Activated T-cell treated with anti-CD3 and anti-CD28 coated beads, Interleukin-2, amount 50 U/mL, for 4 hours (primary cell): ENCODE results near the gene OR5J2. TPM values are rescaled to one million over a fixed set of nuclear protein-coding genes. Genes with fewer than 3 reads are reported as not detected.

Source experiments
- total RNA-seq, 3 donors: library from RNA; stranded (reverse); gene quantifications; one replicate each; pipeline ENCODE4 v1.2.1, GENCODE V29; 2021

The OR5J2 gene
- total RNA-seq, 3 donors from 2014 or later, result not detected

Other genes with a start within 250 kb of the OR5J2 start
- not detected for gene OR5I1, start 240.2 kb upstream of the OR5J2 start, total RNA-seq
- gene OR10AG1, start 206.7 kb upstream of the OR5J2 start, total RNA-seq, result not detected
- gene OR5F1, start 182.0 kb upstream of the OR5J2 start, total RNA-seq, result not detected
- gene OR5AS1, start 149.0 kb upstream of the OR5J2 start, total RNA-seq, result not detected
- gene OR8I2, start 83.3 kb upstream of the OR5J2 start, total RNA-seq, result not detected
- gene OR8H2, start 72.9 kb upstream of the OR5J2 start, total RNA-seq, result not detected
- gene OR8H3, start 54.2 kb upstream of the OR5J2 start, total RNA-seq, result not detected
- not detected for gene OR8J3, start 36.4 kb upstream of the OR5J2 start, total RNA-seq
- not detected for gene OR8K5, start 16.3 kb upstream of the OR5J2 start, total RNA-seq
- gene OR5T2, start 57.6 kb downstream of the OR5J2 start, total RNA-seq, result not detected
- not detected for gene OR5T3, start 75.6 kb downstream of the OR5J2 start, total RNA-seq
- gene OR5T1, start 97.5 kb downstream of the OR5J2 start, total RNA-seq, result not detected
- not detected for gene OR8H1, start 115.6 kb downstream of the OR5J2 start, total RNA-seq
- not detected for gene OR8K3, start 138.5 kb downstream of the OR5J2 start, total RNA-seq
- gene OR8K1, start 169.4 kb downstream of the OR5J2 start, total RNA-seq, result not detected
- not detected for gene OR8J1, start 177.7 kb downstream of the OR5J2 start, total RNA-seq
- not detected for gene OR8U1, start 199.0 kb downstream of the OR5J2 start, total RNA-seq
- gene OR5AL1, start 236.1 kb downstream of the OR5J2 start, total RNA-seq, result not detected